Measurements from ENCODE around the gene NFATC2IP. TPM values are rescaled to one million over a fixed set of nuclear protein-coding genes. Genes with fewer than 3 reads are reported as not detected.

NFATC2IP gene
- polyA plus RNA-seq, 1 donor (not counting 4 experiments of a cell fraction or from before 2014, with no cell fraction given) = 56.5 TPM

DNA sequence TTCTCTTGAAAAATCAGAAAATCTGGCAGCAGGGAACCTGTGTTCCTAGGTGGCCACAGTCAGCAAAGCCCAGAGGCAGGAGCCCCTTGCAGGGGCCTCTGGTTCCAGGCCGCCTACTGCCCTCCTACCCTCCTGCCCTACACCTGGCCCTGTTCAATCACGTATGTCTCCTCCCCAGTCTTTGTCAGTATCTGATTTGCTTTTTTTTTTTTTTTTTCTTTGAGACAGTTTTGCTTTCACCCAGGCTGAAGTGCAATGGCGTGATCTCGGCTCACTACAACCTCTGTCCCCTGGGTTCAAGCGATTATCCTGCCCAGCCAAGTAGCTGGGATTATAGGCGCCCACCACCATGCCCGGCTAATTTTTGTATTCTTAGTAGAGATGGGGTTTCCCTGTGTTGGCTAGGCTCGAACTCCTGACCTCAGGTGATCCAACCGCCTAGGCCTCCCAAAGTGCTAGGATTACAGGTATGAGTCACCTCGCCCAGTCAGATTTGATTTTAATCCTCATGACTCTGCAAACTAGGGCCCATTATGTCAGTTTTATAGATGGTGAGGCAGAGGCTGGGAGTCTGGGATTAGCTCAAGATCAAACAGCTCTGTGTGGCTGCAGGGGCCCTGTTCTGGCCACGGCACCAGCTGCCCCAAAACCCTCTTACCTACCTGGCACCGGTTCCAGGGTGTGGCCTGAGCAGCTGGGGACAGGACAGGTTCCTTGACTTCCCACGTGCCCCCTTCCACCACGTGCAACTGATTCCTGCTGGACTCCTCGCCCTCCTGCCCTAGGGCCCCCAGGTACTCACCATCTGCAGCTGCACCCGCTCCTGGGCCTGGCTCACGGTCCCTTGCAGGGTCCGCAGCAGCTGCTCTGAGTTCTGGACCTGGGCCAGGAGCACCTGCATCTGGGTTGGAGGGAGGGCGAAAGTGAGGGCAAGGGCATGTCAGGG, 40.4 kb upstream of the NFATC2IP start:
- H3K27ac ChIP-seq (ENCODE audit: control insufficient read depth, insufficient read depth, low read length) = no peak overlapping the region
- no peaks in the 10 kb centered on the region for H4K20me1 ChIP-seq (ENCODE audit: control insufficient read depth, extremely low read depth, insufficient read depth, low read length)
- no peaks in the 10 kb centered on the region for H3K9me3 ChIP-seq (ENCODE audit: control insufficient read depth, low read depth, low read length)
- dilution Hi-C loops (cut with MboI; ENCODE audit: extremely low pct_ligation_motif_present, low sequenced_read_pairs) = no loop called here
- no peaks in the 10 kb centered on the region for H3K27me3 ChIP-seq (ENCODE audit: control insufficient read depth, extremely low read depth, insufficient read depth, low read length)
- H3K9ac ChIP-seq (ENCODE audit: control insufficient read depth, extremely low read depth, insufficient read depth, low read length) = no peak overlapping the region
- H3K4me2 ChIP-seq (ENCODE audit: control insufficient read depth, extremely low read depth, insufficient read depth, low read depth, low read length) = no peak overlapping the region
- H3K9me1 ChIP-seq (ENCODE audit: control insufficient read depth, extremely low read depth, insufficient read depth, low read length) = no peaks in the 10 kb centered on the region
- DNase-seq (ENCODE audit: low read depth, low spot score) = no peak
- no peak for FAIRE-seq
- no peaks in the 10 kb centered on the region for H3K79me2 ChIP-seq (ENCODE audit: control insufficient read depth, insufficient read depth, low read length)
- TF ChIP-seq CTCF (optimal IDR thresholded peaks at IDR 0.05 in 1 of 3, IDR thresholded peaks at IDR 0.05 in 1 of 3, conservative IDR thresholded peaks at IDR 0.05 in 1 of 3; ENCODE audit: extremely low read depth in 1 of 3, insufficient read depth in 2 of 3, low read length in 3 of 3) (no peak), EZH2 (IDR thresholded peaks at IDR 0.05; ENCODE audit: low read length) (no peak)
- no peak overlapping the region for H2AFZ ChIP-seq (ENCODE audit: control insufficient read depth, low read length)
- no peak overlapping the region for H3K4me3 ChIP-seq (ENCODE audit: control insufficient read depth in 2 of 3, extremely low read depth in 1 of 3, insufficient read depth in 2 of 3, low read depth in 1 of 3, low read length in 3 of 3)
- H3K4me1 ChIP-seq (ENCODE audit: control insufficient read depth, extremely low read depth, insufficient read depth, low read length) = no peaks in the 10 kb centered on the region
- peaks cover 14 to 26% of the 10 kb centered on the region in 2 experiments for H3K36me3 ChIP-seq (ENCODE audit: control insufficient read depth in 2 of 2, extremely low read depth in 1 of 2, insufficient read depth in 2 of 2, low read length in 2 of 2)

DNA sequence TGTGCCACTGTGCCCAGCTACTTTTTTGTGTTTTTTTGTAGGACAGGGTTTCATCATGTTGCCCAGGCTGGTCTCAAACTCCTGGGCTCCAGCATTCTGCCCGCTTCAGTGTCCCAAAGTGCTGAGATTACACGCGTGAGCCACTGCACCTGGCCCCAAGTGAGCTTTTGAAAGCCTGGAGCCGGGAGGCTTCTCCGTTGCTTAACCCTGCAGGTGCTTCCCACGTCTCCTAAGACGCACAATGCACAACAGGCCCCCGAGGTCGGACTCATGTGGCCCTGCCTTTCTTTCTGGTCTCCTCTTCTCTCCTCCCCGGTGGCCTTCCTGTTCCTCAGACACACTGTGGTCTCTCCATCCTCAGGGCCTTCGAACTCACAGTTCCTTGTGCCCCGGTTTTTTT, 38.2 kb upstream of the NFATC2IP start:
- Histone ChIP-seq H3K79me2 (ENCODE audit: control insufficient read depth, insufficient read depth, low read length) (no peaks in the 10 kb centered on the region), H2AFZ (ENCODE audit: control insufficient read depth, low read length) (no peak overlapping the region), H3K4me3 (ENCODE audit: control insufficient read depth in 2 of 3, extremely low read depth in 1 of 3, insufficient read depth in 2 of 3, low read depth in 1 of 3, low read length in 3 of 3) (no peak overlapping the region), H4K20me1 (ENCODE audit: control insufficient read depth, extremely low read depth, insufficient read depth, low read length) (no peaks in the 10 kb centered on the region), H3K4me1 (ENCODE audit: control insufficient read depth, extremely low read depth, insufficient read depth, low read length) (no peaks in the 10 kb centered on the region), H3K36me3 (ENCODE audit: control insufficient read depth in 2 of 2, extremely low read depth in 1 of 2, insufficient read depth in 2 of 2, low read length in 2 of 2) (peaks cover 14 to 33% of the 10 kb centered on the region in 2 experiments), H3K27me3 (ENCODE audit: control insufficient read depth, extremely low read depth, insufficient read depth, low read length) (no peaks in the 10 kb centered on the region), H3K27ac (ENCODE audit: control insufficient read depth, insufficient read depth, low read length) (no peak overlapping the region), H3K9ac (ENCODE audit: control insufficient read depth, extremely low read depth, insufficient read depth, low read length) (no peak overlapping the region), H3K4me2 (ENCODE audit: control insufficient read depth, extremely low read depth, insufficient read depth, low read depth, low read length) (no peak overlapping the region), H3K9me3 (ENCODE audit: control insufficient read depth, low read depth, low read length) (no peaks in the 10 kb centered on the region), H3K9me1 (ENCODE audit: control insufficient read depth, extremely low read depth, insufficient read depth, low read length) (no peaks in the 10 kb centered on the region)
- DNase-seq (ENCODE audit: low read depth, low spot score) (no peak), FAIRE-seq (no peak)
- dilution Hi-C loops (cut with MboI; ENCODE audit: extremely low pct_ligation_motif_present, low sequenced_read_pairs) = no loop called here
- TF ChIP-seq CTCF (optimal IDR thresholded peaks at IDR 0.05 in 1 of 3, IDR thresholded peaks at IDR 0.05 in 1 of 3, conservative IDR thresholded peaks at IDR 0.05 in 1 of 3; ENCODE audit: extremely low read depth in 1 of 3, insufficient read depth in 2 of 3, low read length in 3 of 3) = no peak
- TF ChIP-seq EZH2 (IDR thresholded peaks at IDR 0.05; ENCODE audit: low read length) = no peak
